ENCODE measurements around the gene GLYATL1.
A peak's percentile ranks its signal among the peaks of the same experiment; 100 is the strongest.

Gene GLYATL1

DNA sequence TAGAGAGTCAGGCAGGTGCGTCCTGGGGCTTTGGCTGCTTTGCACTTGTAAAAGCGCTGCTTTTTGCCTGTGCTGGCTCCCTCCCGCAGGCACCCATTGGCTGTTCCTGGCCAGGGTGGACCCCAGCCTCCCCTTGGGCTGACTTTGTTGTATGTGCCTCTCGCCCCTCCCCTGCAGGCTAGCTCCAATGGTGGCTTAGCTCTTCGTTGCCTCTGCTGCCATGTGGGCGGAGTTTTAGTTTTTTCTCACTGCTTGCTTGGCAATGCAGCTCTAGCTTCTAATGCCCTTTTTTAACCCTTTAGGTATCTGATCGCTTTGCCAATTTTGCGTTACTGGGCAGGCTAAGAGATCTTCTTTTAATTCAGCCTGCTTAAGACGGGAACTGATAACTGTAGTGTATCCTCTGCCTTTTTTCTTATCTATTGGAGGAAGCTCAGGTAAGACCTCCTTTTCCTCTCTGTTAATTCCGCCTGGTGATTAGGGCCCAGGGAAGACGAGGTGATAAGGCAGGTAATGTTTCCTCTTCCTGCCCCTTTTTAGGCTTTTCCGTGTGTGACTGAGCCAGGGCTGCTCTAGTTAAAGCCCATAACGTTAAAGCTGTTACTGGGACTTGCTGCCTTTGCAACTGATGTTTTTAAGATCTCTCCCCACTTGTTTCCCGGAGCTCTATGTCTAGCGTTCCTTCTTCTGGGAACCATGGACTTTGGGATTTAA is 11.7 kb upstream of the GLYATL1 start:
- DNase-seq: peak; percentile 18

DNA sequence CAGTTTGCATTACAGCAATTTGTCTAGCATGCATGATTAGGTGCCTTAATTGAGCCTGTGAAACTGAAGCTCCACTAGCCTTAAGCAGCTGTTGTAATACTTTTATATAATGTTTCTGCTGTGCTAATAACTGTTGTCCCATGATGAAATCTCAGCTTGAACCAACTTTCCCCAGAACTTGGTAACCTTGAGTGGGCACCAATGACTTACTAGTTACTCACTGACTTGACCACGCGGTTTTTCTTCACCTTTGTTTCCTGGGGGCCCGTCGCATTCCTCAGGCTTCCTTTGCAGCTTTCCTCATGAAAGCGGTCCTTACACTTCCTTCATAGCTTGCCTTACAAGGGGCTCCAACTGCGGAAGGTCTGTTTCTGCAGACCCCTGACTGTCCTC is 11.2 kb upstream of the GLYATL1 start:
- DNase-seq: no peak

DNA sequence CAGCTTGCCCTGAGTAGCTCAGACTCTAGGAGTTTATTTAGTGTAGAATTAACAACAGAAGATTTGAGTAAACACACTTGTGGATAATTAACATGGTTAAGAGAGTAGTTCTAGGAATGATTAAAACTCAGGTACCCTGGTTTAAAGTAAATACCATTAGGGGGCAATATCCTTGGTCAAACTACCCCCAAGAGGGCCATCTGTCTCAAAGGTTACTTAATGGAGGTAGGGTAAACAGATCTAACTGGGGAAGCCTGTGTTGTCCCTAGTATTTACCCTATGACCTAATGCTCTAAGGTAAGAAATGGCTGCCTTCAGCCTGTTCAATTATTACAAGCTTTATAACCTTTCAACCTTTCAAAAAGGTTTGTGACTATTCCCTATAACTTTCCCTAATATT is 10.6 kb upstream of the GLYATL1 start:
- no peak for DNase-seq

- DNase-seq: no peak
Observed at GRCh38 chr11:58930926-58931325, 8.4 kb upstream of the GLYATL1 start.

DNA sequence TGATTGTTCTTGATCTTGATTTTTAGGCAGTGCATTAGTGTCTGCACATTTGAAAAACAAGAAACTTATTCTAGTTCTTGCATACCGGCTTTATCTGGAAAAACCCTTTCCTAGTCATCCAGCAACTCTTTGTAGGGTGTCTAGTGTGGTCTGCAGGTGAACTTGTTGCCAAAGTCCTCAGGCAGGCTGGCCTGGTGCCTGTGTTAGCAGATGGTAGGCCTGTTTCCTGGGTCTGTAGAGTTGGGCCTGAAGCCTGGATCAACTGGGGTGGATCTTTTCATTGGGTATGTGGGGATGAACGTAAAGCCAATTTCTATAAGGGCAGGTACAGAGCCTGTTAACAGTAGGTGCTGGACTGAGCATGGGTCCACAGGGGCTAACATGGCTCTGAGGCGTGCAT is 5.6 kb upstream of the GLYATL1 start:
- DNase-seq: no peak

DNA sequence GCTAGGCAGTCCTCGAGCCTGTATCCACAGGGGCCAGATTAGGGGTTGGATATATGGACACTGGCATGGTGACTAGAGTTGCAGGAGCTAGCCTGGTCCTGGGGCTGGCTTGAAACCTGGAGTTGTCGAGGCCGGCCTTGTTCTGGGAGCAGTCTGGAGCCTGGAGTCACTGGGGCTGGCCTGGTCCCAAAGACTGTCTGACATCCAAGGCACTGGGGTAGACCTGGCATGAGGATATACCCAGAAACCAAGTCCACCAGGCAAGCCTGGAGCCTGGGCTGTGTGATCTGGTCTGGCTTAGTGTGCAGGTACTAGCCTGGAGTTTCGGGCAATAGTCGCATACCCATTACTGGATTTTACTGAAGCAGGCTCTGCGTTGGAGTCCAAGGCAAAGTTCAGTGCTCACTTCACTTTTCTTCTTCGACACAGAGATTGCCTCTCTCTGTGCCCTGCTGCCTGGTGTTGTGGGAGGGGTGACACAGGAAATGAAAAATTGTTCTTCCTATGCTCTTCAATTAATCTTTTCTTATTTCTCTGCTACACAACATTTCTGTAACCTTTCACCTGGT is 4.3 kb upstream of the GLYATL1 start:
- DNase-seq: no peak

- no peak for DNase-seq
Observed at GRCh38 chr11:58938398-58938797, 890 bp upstream of the GLYATL1 start.

DNA sequence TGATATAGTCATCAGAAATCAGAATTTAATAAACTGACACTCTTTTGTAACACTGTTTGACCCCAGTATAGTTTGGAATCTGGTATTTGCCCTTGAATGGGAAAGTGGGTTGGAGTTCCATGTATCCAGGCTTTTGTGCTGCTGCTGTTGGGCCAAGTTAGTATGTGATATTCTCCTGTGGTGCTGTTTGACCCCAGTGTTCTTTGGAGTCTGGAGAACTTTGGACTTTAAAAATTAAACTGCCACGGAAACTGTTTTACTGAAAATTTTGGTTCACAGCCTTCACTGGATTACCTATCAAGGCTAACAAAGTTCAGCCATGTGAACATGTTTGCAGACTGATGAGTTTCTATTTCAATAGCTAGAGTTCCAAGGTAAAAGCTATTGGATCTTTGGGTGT is 740 bp downstream of the GLYATL1 start:
- no peak for DNase-seq

GRCh38 chr11:58941838-58942237 is 2.5 kb downstream of the GLYATL1 start:
- no peak for DNase-seq

DNA sequence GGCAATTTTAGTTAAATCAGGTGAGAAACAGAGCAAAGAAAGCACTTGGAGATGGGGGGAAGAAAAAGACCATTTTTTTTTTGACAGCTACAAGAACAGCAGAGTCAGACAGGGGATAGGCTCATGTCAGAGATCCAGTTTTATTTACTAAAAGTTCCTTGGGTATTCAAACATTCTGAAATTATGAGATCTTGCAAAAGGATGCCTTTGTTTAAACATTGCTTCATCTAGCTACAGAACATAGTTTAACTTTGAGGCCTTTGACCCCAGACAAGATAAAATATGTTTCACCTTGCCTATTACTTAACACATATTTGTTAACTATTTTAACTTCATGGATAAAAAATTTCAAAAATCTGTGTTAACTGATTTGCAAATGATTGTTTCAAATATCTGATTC is 6.4 kb downstream of the GLYATL1 start:
- no peak for DNase-seq

DNA sequence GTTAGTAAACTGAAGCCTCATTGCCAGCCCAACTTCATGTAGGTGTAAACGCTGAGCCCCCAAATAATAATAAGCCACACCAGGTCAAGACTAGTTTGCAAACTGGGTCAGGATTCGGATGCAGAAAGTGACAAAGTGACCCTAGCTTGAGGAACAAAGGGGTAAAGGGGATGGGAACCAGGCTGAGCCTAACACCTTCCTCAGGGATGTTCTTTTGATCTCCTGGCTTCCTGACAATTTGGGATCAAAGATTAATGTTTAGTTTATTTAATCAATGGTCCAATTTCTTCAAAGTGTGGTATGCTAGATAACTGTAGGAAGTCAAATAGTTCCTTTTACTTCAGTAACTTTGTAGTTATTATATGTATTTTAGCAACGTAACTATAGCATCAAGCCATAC is 9.9 kb downstream of the GLYATL1 start:
- DNase-seq: no peak

DNA sequence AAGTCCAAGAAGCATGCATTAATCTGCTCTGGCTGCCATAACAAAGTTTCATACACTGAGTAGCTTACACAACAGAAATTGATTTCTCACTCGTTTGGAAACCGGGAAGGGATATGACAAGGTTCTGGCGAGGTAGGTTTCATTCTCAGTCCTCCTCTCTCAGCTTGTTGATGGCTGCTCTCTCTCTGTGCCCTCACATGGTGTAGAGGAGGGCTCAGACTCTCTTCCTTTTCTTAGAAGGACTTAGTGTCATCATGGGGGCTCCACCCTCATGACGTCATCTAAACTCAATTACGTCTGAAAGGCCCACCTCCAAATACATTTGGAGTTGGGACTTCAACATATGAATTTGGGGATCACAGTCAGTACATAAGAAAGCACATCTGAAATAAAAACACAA is 18.6 kb downstream of the GLYATL1 start:
- DNase-seq: no peak

DNA sequence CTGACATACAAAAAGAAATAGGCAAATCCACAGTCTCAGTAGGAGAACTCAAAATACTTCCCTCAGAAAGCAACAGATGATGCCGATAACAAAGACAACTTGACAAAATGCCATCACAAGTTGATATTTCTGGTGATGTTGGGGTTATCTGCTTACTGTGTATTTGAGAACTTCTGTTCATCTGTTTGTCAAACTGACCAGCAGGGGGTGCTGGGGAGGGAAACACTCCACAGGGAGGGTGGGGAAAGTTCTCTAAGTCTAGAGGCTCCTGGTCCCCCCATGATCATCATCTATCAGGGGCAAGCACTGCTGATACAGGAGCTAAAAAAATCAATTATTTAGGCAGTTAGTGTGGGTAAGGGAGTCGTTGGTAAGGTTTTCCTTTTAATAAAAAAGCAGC is 19.2 kb downstream of the GLYATL1 start:
- no peak for DNase-seq

DNA sequence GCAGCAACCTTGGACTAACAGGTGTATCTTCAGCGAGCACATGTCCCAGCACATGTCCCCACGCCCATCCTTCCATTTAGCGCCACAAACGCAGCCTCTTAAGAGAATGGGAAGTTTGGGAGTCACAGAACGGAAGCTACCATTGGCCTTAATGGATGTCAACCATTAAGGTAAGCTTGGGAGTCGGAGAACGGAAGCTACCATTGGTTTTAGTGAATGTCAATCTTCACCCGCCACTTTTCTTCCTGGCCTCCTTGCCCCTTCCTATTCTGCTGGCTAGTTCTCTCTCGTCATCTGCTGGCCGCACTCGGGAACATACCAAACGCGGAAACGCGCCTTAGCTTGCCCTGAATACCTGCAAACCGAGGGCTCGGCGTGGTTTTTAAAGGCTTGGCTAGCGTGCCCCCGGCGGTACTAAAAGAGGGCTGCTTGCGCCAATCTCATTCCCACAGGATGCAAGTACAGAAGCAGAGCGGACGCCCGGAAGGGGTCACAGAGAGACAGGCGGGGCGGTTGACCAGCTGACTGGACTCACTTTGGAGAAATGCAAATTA is 24.3 kb downstream of the GLYATL1 start:
- peak; percentile 51 for DNase-seq

DNA sequence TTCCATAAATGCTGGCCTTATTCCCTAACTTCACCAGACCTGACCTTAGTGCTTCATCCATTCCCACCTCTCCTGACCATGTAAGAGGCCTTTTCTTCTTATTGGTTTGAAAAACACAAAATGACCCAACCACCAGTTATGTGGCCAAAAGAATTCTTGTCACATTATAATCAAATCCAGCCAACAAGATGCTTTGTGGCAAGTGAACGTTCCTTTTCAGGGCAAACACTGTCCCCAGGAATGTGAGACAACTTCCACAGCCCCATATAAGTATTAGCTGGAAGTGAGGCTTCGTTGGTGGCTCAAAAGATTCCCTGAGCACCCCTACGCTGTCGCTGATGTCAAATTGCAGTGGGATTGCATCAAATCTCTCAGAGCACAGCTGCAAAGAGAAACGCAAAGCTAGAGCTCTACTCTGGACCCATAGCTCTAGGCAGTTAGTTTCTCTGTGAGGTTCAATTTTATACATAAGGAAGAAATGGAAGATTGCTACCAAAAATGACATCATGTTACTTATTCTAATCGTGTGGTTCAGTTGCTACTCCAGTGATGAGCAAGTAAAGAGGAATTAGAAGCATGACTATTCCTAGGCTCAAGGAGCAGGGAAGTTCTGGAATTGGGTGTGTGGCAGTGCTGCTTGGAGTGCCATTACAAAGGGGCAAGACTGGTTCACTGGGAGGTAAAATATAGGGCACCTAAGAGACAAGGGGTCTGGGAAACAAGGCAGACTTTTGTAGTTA is 26.1 kb downstream of the GLYATL1 start:
- peak; percentile 78 for DNase-seq

DNA sequence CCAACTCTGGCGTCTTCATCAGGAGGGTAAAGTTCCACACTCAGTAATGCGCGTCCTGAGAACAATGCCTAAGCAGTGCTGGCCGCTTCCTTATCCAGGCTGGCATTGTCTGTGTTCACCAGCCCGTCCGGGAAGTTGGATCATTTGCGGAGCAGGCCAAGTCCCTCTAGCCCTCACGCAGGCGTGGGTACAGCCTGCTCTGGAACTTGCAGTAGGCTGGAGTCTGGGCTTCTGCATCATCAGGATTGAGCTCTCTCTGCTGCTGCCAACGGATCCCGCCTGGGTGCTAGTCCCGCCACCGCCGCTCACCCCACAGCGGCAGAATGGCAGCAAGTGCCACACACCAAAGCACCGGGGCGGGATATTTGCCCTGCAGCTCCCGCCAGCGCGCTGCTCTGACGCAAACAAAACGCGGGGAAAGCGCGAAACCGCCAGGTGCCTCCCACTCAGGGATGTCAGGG is 29.0 kb downstream of the GLYATL1 start:
- DNase-seq: no peak

GRCh38 chr11:58977470-58977869 is 38.2 kb downstream of the GLYATL1 start:
- DNase-seq: no peak

DNA sequence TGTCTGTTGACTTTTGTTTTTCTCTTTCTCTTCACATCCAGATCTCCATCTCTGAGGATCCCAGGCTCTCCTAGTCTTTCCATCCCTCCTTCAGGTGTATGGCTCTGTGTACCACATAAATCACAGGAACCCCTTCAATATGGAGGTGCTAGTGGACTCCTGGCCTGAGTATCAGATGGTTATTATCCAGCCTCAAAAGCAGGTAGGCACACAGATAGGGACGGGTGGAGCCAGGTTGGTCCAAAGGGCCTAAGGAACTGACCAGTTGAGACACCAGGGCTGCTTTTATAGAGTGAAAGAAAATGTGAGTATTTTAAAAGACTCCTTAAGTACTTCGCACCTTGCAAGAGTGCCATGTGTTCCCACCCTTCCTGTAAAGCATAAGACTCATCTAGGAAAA is 39.9 kb downstream of the GLYATL1 start:
- no peak for DNase-seq

DNA sequence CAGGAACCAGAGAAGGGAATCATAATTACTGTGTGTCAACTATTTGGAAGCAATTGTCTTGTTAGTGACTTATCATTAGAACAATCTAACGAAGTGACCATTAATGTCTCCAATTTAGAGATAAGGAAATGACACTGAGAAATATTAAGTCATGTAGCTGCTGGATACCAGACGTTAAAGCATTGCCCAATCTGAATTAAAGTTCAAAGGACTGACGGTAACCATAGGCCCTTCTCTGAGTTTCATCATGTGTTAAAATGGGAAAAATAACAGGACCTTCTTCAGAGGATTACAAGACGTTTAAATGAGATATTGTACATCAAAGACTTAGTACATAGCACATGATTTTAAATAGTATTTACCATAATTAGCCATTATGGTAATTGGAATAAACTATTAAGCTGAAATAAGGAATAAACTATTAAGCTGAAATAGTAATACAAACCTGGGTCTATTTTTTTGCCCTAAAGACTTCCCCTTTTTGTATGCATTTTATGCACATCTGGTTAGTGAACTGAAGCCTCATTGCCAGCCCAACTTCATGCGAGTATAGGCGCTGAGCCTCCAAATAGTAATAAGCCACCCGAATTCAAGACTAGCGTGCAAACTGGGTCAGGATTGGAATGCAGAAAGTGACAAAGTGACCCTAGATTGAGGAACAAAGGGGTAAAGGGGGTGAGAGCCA is 41.0 kb downstream of the GLYATL1 start:
- no peak for DNase-seq

GRCh38 chr11:58992489-58992888 is 53.2 kb downstream of the GLYATL1 start:
- no peak for DNase-seq

DNA sequence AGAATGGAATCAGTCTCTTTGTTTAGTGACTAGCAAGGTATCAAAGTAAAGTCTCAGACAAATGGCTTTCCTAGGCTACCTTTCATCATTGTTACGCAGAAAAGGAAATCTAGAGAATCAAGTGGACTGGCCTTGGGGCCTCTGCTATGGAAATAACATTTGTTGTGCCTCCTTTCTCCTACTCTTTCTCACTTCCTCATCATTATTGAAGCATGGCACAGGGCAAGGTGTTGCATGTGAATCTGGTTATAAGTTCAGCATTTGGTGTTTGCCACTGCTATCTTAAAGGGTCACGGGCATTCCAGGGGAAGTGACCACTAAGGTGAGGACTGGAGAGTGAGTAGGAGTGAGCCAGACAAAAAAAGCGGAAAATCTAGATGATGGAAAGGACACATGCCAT is 54.9 kb downstream of the GLYATL1 start:
- DNase-seq: no peak

GRCh38 chr11:58998480-58999290 is 59.4 kb downstream of the GLYATL1 start:
- no peak for DNase-seq
